NCI-H2227 (cell line): Measurements from ENCODE around the gene FCHO2.
A peak's percentile ranks its signal among the peaks of the same experiment; 100 is the strongest.

Source experiments
- DNase-seq: peaks from one replicate; lab custom pipeline; 2025; ENCODE audit not compliant: unreplicated experiment; lab: John Stamatoyannopoulos, UW

Gene FCHO2

GRCh38 chr5:73028991-73029595 lies 73.3 kb downstream of the FCHO2 start:
- DNase-seq = no peak

GRCh38 chr5:73030531-73030930 lies 74.7 kb downstream of the FCHO2 start:
- DNase-seq = no peak

- DNase-seq = no peak
Measured at GRCh38 chr5:73030995-73031394, 75.2 kb downstream of the FCHO2 start.

GRCh38 chr5:73031839-73032238 lies 76.0 kb downstream of the FCHO2 start:
- peak; percentile 66 for DNase-seq

- DNase-seq = no peak
Measured at GRCh38 chr5:73032635-73033034, 76.8 kb downstream of the FCHO2 start.

GRCh38 chr5:73037545-73037944 lies 81.7 kb downstream of the FCHO2 start:
- no peak for DNase-seq

- DNase-seq = peak; percentile 6
Measured at GRCh38 chr5:73039082-73039481, 83.2 kb downstream of the FCHO2 start.

GRCh38 chr5:73042993-73043392 lies 87.2 kb downstream of the FCHO2 start:
- DNase-seq = no peak

GRCh38 chr5:73044546-73044945 lies 88.7 kb downstream of the FCHO2 start:
- no peak for DNase-seq

GRCh38 chr5:73045623-73046022 lies 89.8 kb downstream of the FCHO2 start:
- no peak for DNase-seq

GRCh38 chr5:73061593-73061992 lies 105.8 kb downstream of the FCHO2 start:
- no peak for DNase-seq

GRCh38 chr5:73066466-73066865 lies 110.6 kb downstream of the FCHO2 start:
- DNase-seq = no peak

- DNase-seq = no peak
Measured at GRCh38 chr5:73067213-73067612, 111.4 kb downstream of the FCHO2 start.

GRCh38 chr5:73081093-73081492 lies 125.3 kb downstream of the FCHO2 start:
- no peak for DNase-seq

GRCh38 chr5:73088026-73088425 lies 132.2 kb downstream of the FCHO2 start:
- no peak for DNase-seq

GRCh38 chr5:73093943-73094342 lies 138.1 kb downstream of the FCHO2 start:
- DNase-seq = no peak

GRCh38 chr5:73094415-73094814 lies 138.6 kb downstream of the FCHO2 start:
- DNase-seq = no peak

- no peak for DNase-seq
Measured at GRCh38 chr5:73095564-73096238, 139.9 kb downstream of the FCHO2 start.

GRCh38 chr5:73096239-73096575 lies 140.4 kb downstream of the FCHO2 start:
- DNase-seq = no peak

GRCh38 chr5:73097740-73098139 lies 141.9 kb downstream of the FCHO2 start:
- DNase-seq = no peak

- DNase-seq = no peak
Measured at GRCh38 chr5:73100109-73100508, 144.3 kb downstream of the FCHO2 start.

- DNase-seq = peak; percentile 69
Measured at GRCh38 chr5:73103870-73104299, 148.0 kb downstream of the FCHO2 start.

- DNase-seq = peak; percentile 87
Measured at GRCh38 chr5:73104326-73104725, 148.5 kb downstream of the FCHO2 start.
